Lower leg skin (tissue), 4 donors: ENCODE measurements around the gene GNG2. TPM values are rescaled to one million over a fixed set of nuclear protein-coding genes. Genes with fewer than 3 reads are reported as not detected.

Experiments used
- DNase-seq, 2 donors: peaks; one replicate each; pipeline ENCODE4 v3.0.0-alpha.2; 2019; ENCODE audit warnings: low spot score in 2 of 2
- H3K4me3 ChIP-seq: fragments of 200-600 bp; sonication (generic); 2 replicates; pipeline ENCODE4 v1.5.1; 2017; ENCODE audit warnings: mild to moderate bottlenecking, low read depth; ENCODE audit not compliant: poor library complexity, severe bottlenecking
- CTCF ChIP-seq, 3 donors: fragments of 450-650 bp; IDR thresholded peaks; one replicate each; pipeline ENCODE4 v1.5.1; 2016; ENCODE audit warnings: antibody characterized with exemption in 3 of 3, mild to moderate bottlenecking in 3 of 3, moderate library complexity in 2 of 3
- POLR2A ChIP-seq, 2 donors: fragments of 450-650 bp; IDR thresholded peaks; one replicate each; pipeline ENCODE4 v1.6.1; 2016 to 2017; ENCODE audit warnings: antibody characterized with exemption in 2 of 2, mild to moderate bottlenecking in 1 of 2, moderate library complexity in 1 of 2
- WGBS, 2 donors: methylation state at CpG; one replicate each; pipeline ENCODE4 v1.1.5; 2018; 5-methylcytosine and 5-hydroxymethylcytosine counted together
- intact Hi-C: fragments of 100-400 bp; cut with DNase I; formaldehyde crosslinking; loops from one replicate; pipeline ENCODE4 v1.15.0; 2023; ENCODE audit warnings: low total_unique reads
- total RNA-seq, 4 donors: library from RNA; depleted of rRNA; stranded (reverse); fragments of >200 nt; gene quantifications; one replicate each; pipeline ENCODE4 v1.1.0, GENCODE V29; 2016

GNG2 gene
- total RNA-seq, 4 donors from 2014 or later: 4.0 to 6.6 (median 5.0) TPM

- TF ChIP-seq POLR2A (IDR thresholded peaks at IDR 0.05) (no peak), CTCF (IDR thresholded peaks at IDR 0.05) (no peak)
- WGBS, 2 donors: 81 to 92% methylated on average over 2 of the region's 2 CpGs
- DNase-seq: no peak
- intact Hi-C loops: no loop called here
- H3K4me3 ChIP-seq: no peak overlapping the region
These were observed 22.8 kb downstream of the GNG2 start for GRCh38 chr14:51883232-51883631.

GRCh38 chr14:51884086-51884927 lies 23.9 kb downstream of the GNG2 start:
- TF ChIP-seq CTCF (IDR thresholded peaks at IDR 0.05) (no peak), POLR2A (IDR thresholded peaks at IDR 0.05) (no peak)
- intact Hi-C loops: no loop called here

DNA sequence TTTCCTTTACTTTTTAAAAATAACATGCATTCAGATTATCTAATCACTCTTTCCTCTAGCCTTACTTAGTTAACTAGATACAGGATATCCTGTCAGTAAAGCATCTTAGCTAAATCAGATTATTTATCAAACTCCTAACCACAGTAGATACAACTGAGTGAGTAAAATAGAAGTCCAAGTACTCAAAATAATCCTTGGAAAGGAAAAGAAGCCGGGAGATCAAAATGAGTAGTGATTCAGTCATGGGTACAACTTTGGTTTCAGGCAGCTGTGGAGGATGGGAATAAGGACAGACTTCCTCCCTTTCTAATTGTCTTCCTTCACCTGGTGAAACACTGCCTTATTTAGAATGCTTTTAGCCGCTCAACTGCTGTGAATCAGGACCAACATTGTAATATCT lies 29.4 kb downstream of the GNG2 start:
- intact Hi-C loops: no loop called here
- TF ChIP-seq POLR2A (IDR thresholded peaks at IDR 0.05) (no peak), CTCF (IDR thresholded peaks at IDR 0.05) (no peak)
- WGBS, 2 donors: 76 to 84% methylated on average over 2 of the region's 2 CpGs
- H3K4me3 ChIP-seq: no peak overlapping the region
- no peak for DNase-seq

More at GRCh38 chr14:51884086-51884927, 23.9 kb downstream of the GNG2 start:
- DNase-seq: no peak
- 66 to 67% methylated on average over 7 of the region's 7 CpGs for WGBS, 2 donors
- no peak overlapping the region for H3K4me3 ChIP-seq

- no peak for DNase-seq
- H3K4me3 ChIP-seq: no peak overlapping the region
- TF ChIP-seq POLR2A (IDR thresholded peaks at IDR 0.05) (no peak), CTCF (IDR thresholded peaks at IDR 0.05) (no peak)
- WGBS, 2 donors: 87 to 89% methylated on average over 3 of the region's 3 CpGs
- intact Hi-C loops: no loop called here
These were observed 33.8 kb downstream of the GNG2 start for GRCh38 chr14:51894250-51894649.

DNA sequence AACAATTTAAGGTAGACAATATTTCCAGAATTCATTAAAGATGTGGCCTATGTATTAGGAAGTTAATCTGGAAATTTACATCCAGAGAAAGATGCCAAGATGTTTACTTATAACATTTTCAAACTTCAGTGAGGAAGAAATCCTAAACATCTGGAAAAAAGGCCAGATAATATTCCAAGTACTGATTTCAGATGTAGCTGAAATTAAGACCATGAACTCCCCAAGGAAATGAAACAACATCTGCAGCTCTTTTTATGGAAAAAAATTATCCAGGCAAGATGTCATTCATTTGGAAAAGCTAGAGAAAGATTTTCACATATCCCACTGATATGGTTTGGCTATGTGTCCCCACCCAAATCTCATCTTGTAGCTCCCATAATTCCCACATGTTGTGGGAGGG lies 35.0 kb downstream of the GNG2 start:
- no peak for DNase-seq
- TF ChIP-seq POLR2A (IDR thresholded peaks at IDR 0.05) (no peak), CTCF (IDR thresholded peaks at IDR 0.05) (no peak)
- no peak overlapping the region for H3K4me3 ChIP-seq
- intact Hi-C loops: no loop called here
